ENCODE data around the gene ZNF598.

ZNF598 gene

GRCh38 chr16:2005646-2006045, 4.0 kb downstream of the ZNF598 start:
- no peak for DNase-seq

- no peak for DNase-seq
Measured at GRCh38 chr16:2004795-2005517, 4.7 kb downstream of the ZNF598 start.

- peak; percentile 91 for DNase-seq
Measured at GRCh38 chr16:2003827-2004641, 5.6 kb downstream of the ZNF598 start.

- no peak for DNase-seq
Measured at GRCh38 chr16:2003231-2003826, 6.3 kb downstream of the ZNF598 start.

GRCh38 chr16:2002406-2003230, 7.0 kb downstream of the ZNF598 start:
- no peak for DNase-seq

GRCh38 chr16:2001456-2002355, 7.9 kb downstream of the ZNF598 start:
- DNase-seq: no peak

- no peak for DNase-seq
Measured at GRCh38 chr16:2001035-2001434, 8.6 kb downstream of the ZNF598 start.

- no peak for DNase-seq
Measured at GRCh38 chr16:1999866-2000514, 9.6 kb downstream of the ZNF598 start.

GRCh38 chr16:1998852-1999801, 10.5 kb downstream of the ZNF598 start:
- no peak for DNase-seq

GRCh38 chr16:1998360-1998835, 11.2 kb downstream of the ZNF598 start:
- no peak for DNase-seq

- DNase-seq: no peak
Measured at GRCh38 chr16:1997494-1998359, 11.9 kb downstream of the ZNF598 start.

- no peak for DNase-seq
Measured at GRCh38 chr16:1993731-1994131, 15.9 kb downstream of the ZNF598 start.

- no peak for DNase-seq
Measured at GRCh38 chr16:1992704-1993317, 16.8 kb downstream of the ZNF598 start.

GRCh38 chr16:1991948-1992703, 17.5 kb downstream of the ZNF598 start:
- DNase-seq: peak; percentile 95

GRCh38 chr16:1991588-1991947, 18.1 kb downstream of the ZNF598 start:
- DNase-seq: no peak

GRCh38 chr16:1991135-1991551, 18.5 kb downstream of the ZNF598 start:
- no peak for DNase-seq

- DNase-seq: no peak
Measured at GRCh38 chr16:1990351-1991134, 19.1 kb downstream of the ZNF598 start.

Measured in right forelimb (tissue), 1 donor.